Right forelimb (tissue), 1 donor: ENCODE results near the gene HERC3.

ENCODE experiments used
- DNase-seq: peaks from one replicate; pipeline ENCODE4 v3.0.0-alpha.2; 2018

HERC3 gene

DNA sequence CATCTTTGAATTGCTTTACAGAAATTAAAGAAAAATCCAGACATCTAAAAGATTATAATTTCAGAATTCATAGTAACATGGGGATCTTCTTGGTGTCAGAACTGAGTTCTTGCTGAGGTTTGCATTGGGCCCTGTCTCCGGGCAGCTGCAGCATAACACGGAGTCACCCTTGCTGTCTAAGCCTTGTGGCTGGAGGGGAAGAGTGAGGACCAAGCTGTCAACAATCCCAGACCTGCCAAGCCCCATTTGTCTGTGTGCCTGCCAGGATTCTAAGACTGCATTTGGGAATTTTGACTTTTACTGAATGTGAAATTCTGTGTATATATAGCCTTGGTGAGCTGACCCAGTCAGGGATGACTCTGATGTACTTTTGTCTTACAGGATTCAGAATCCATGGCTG, 130.5 kb downstream of the HERC3 start:
- no peak for DNase-seq

GRCh38 chr4:88724406-88724805, 132.1 kb downstream of the HERC3 start:
- DNase-seq = no peak

DNA sequence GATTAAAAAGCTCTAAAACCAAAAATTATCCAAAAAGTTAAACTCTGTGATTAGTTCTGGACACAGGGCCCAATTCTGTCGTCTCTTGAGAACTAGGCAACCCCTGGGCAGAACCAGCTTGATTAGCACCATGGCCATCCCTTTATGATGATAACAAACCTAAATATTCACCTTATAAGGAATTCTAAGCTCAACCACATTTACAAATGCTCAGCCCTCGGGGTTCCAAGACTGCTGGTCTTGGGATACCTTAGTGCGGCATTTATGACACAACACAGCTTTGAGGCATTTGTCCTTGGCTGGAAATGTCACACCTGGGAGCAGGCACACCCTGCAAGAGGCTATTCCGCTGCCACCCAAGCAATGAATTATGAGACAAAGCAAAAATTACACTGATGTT, 132.9 kb downstream of the HERC3 start:
- no peak for DNase-seq

- no peak for DNase-seq
Observed at GRCh38 chr4:88725986-88726385, 133.7 kb downstream of the HERC3 start.

DNA sequence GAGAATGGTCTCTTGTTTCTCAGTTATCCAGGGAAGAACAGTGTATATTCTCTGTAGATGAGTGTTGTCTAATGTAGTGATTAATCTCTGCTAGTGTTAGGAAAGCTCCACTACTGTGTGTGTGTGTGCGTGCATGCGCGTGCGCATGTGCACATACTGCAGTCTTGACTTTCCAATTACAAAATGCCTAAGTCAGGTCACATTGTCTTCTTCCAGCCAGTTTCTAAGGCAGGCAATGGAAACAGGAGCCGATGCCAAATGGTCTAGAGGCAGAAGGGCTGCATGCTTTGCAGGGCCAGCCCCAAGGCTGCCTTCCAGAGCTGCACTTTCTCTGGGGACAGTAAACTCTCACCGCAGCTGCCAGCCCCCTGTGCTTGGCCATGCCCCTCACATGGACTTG, 135.9 kb downstream of the HERC3 start:
- DNase-seq = no peak

DNA sequence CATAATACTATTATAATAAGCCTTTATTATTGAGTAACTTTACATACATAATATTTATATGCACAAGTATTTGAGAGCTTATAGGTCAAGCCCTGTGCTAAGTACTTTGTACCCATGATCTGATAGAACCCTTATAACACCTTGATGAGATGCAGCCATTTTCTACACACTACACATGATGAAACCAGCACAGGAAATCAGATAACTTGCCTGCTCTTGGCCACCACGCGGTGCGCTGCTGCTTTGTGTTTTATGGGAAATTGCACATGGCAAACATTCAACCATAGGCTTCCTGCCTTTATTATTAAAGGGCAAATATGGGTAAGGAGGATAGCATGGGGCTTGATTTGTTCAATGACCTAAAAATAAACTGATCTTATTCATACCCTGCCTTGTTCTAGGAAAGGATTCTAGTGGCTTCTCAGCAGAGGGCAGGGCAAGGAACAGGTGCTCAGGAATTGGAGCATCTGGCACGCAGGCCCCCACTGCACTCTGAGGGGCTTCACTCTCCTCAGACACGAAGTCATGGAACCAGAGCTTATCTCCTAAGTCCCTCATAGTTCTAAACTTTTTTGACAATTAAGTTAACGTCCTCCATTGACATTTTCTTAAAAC, 137.0 kb downstream of the HERC3 start:
- DNase-seq = no peak

DNA sequence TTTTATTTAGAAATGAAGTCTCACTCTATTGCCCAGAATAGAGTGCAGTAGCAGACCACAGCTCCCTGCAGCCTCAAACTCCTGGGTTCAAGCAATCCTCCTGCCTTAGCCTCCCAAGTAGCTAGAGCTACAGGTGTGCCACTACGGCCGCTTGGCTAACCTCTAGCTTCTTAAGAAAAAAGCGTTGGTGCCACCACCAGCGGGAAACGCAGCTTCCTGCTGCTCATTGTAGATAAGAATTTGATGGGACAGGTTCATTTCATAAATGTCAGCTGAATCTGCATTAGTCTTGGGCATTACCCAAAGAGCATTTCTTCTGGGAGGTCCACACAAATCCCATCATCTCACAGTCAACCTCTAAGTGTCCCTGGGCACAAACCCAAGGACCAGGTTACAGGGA, 138.5 kb downstream of the HERC3 start:
- DNase-seq = no peak

- no peak for DNase-seq
Observed at GRCh38 chr4:88731381-88731780, 139.1 kb downstream of the HERC3 start.

GRCh38 chr4:88732714-88733368, 140.6 kb downstream of the HERC3 start:
- no peak for DNase-seq

- no peak for DNase-seq
Observed at GRCh38 chr4:88734403-88734949, 142.2 kb downstream of the HERC3 start.

- DNase-seq = no peak
Observed at GRCh38 chr4:88735564-88735963, 143.3 kb downstream of the HERC3 start.

- no peak for DNase-seq
Observed at GRCh38 chr4:88736264-88736663, 144.0 kb downstream of the HERC3 start.

- no peak for DNase-seq
Observed at GRCh38 chr4:88737307-88737941, 145.1 kb downstream of the HERC3 start.

DNA sequence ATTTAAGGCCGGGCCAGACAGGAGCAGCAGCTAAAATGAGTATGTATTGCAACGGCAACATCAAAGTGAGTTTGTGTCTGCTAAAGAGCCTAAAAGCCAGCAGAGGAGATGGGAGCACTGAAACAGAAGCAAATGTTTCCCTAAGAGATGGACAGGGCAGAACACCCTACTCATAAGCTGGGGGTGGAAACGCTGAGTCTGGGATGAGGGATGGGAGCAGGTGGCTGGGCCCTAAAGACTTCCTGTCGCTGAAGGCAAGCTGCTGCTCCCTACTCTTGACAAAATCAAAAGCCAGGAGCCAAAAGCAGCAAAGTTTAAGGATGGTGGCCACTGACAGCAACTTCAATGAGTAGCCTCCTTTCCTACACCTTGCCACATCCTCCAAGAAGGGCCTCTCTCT, 145.9 kb downstream of the HERC3 start:
- DNase-seq = no peak

DNA sequence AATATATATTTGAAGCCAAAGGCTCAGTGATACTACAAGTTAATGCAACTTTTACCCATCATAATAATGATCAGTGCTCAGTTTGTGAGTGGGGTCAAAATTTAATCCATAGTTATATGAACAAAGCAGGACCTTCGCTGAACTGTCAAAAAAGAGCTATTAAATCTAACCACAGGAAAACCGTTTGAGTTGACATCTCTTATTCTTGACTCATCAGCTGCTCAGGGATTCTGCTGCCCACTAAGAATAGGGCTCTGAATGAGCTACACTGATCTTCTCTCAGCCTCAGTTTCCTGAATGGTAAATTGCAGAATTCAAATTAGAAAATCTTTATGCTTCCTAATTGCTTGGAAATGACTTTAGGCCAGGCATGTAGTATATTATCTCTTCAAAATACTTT, 150.3 kb downstream of the HERC3 start:
- DNase-seq = no peak

DNA sequence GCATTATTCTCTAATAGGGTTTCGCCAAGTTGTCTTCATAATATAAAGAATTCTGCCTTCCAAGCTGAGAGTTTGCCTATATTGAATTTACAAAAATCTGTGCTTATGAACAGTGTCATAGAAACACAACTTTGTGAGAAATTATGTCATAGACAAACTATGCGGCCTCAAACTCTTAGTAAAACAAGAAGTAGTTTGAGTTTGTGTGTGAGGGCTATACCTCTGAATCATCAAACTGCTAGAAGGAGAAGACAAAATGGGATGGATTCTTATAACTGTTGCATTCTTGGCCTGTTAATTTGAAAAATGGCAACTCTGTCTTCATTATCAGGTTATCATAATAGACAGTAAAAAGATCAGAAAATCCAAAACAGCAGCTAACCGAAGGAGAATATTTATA, 151.4 kb downstream of the HERC3 start:
- DNase-seq = no peak

- no peak for DNase-seq
Observed at GRCh38 chr4:88744609-88745008, 152.3 kb downstream of the HERC3 start.

DNA sequence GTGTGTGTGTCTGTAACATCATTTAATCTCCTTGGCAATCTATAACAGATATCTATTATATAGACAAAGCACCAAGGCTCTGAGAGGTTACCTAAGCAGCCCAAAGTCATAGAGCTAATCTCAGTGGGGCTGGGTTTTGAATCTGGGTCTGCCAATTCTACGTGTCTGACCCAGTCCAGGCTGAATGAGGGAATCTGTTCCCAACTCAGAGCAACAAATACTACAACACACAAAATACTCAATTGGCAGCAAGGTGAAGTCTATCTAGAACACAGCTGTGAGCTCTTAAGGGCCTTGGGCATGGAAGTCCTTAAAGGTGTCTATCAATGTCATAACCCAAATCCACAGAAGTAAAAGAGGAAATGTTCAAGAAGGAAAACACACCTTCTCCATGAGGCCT, 152.9 kb downstream of the HERC3 start:
- no peak for DNase-seq

DNA sequence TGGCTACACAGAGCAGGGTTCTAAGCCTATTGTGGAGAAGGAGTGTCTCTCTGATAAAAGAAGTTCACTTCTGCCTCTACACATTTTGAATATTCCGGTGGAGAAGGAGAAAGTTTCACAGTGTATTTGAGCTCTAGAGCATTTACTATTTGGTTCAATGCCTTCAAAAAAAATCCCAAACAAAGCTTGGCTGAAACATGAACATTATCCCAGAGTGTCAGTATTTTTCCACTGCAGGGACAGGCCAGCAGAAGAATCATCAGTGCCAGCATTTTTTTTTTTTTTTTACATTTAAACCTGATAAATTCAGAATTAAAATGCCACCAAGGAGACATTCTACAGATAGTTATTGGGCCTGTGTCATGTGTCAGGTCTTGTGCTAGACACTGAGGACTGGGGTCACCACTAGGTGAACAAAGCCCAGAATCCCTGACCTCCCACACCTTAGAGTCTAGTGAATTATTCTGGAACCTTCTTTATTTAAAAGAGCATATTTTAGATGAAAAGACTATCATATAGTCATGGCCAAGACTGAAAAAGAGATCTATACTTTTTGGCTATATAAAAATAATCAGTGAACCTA, 153.4 kb downstream of the HERC3 start:
- no peak for DNase-seq

DNA sequence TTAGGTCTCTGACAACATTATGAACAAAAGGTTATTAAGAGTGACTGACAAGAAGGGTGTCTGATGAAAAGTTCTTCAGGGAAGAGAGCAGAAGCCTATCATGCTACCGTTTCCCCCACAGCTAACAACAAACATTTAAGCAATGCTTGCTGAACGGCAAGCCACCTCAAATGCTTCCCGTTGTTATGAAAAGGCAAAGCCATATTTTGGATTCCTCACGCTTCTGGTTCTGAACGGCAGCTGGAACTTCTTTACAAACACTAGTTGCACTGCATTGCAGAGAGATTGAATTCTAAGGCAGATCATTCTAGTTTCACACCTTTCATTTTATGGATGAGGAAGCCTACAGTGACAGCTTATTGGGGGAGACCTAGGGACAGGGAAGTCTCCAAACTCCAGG, 153.9 kb downstream of the HERC3 start:
- no peak for DNase-seq

- DNase-seq = no peak
Observed at GRCh38 chr4:88747351-88747750, 155.1 kb downstream of the HERC3 start.

DNA sequence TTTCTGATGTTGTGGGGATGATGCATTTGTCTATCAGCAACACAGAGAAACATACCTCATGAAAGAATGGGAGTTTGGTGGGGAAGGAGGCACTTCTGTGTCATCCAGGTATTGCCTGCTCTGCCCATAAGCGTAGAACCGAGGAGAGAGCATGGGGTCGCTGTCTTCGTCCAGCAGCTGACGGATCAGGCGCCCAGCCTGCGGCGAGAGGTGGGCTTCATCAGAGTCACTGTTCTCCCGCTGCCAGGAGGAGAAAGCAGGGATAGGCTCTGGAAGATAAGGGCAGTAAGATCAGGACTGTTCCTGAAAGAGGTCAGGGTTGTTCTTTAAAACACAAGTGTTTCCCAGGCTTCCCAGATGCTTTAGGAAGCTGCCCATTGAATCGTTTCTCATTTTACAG, 158.1 kb downstream of the HERC3 start:
- no peak for DNase-seq

DNA sequence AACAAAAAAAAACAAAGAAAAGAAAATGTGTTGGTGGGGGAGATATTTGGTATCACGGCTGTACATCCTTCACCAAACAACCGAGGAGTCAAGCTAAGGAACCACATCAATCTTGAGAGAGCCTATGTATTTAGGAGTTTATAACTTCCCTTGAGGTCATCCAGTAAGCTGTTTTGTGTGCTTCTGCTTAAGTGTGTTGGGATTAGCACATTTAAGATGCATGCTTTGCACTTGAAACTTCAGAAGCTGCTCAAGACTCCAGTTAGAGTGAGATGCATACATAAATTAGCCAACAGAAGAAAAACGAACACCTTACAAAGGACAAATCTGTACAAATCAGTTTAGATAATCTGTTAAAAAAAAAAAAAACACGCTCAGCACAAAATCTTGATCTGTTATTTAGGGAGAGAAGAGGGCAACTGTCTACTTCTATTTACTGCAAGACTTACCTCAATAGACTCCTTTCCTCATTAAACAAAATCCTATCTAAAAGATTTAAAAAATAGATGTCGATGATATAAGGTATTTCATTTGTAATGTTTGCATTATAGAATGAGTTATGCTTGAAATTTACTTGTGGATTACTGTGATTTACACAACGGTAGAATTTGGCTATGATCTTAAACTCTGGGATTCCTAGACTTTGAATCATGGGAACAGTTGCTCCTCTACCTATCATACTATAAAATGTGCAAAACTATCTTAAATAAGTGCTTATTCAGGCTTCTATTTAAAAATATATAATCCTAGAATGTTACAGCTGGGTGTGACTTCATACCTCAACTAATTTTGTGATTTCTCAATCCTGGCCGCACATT, 159.2 kb downstream of the HERC3 start:
- DNase-seq = no peak
